ENCODE results near the gene DOCK2.

Gene DOCK2

DNA sequence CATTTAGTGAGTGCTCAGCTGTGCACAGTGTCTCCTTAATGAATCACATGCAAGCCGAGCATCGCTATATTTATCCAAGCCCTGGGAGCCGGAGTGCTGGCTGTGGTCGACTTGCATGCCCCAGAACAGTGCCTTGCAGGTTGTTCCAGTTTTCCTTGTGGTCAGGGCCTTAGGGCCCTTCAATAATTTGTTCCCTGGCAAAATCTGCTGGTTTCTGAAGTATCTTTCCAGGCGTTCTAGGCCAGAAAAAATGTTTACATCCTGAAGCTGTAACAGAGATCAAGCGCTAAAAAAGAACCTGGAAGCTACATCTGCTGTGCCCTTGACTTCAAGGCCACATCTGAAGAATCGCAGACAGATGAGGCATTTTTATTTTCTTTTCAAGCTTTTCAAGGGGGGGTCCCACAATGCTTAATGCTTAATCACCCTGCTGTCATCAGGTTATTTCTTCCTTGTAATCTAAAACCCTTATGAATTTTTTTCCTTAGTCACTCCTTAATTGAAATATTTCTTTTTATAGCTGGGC, 105.8 kb downstream of the DOCK2 start:
- H3K79me2 ChIP-seq (ENCODE audit: insufficient read depth, low read length) = no peaks in the 10 kb centered on the region
- H3K36me3 ChIP-seq (ENCODE audit: insufficient read depth, low read length) = peaks cover 31% of the 10 kb centered on the region; the same call in 1 of the 2 replicates
- no peaks in the 10 kb centered on the region for H4K20me1 ChIP-seq (ENCODE audit: insufficient read depth, low read length, poor library complexity, severe bottlenecking)
- no peaks in the 10 kb centered on the region for H3K27me3 ChIP-seq (ENCODE audit: insufficient read depth, low read length, poor library complexity, severe bottlenecking)
- no peak for TF ChIP-seq EZH2phosphoT487 (IDR thresholded peaks at IDR 0.05; ENCODE audit: borderline replicate concordance)
- TF ChIP-seq, protein P1, sequence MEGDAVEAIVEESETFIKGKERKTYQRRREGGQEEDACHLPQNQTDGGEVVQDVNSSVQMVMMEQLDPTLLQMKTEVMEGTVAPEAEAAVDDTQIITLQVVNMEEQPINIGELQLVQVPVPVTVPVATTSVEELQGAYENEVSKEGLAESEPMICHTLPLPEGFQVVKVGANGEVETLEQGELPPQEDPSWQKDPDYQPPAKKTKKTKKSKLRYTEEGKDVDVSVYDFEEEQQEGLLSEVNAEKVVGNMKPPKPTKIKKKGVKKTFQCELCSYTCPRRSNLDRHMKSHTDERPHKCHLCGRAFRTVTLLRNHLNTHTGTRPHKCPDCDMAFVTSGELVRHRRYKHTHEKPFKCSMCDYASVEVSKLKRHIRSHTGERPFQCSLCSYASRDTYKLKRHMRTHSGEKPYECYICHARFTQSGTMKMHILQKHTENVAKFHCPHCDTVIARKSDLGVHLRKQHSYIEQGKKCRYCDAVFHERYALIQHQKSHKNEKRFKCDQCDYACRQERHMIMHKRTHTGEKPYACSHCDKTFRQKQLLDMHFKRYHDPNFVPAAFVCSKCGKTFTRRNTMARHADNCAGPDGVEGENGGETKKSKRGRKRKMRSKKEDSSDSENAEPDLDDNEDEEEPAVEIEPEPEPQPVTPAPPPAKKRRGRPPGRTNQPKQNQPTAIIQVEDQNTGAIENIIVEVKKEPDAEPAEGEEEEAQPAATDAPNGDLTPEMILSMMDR (conservative IDR thresholded peaks at IDR 0.05; ENCODE audit: low read length) = no peak
- no peak overlapping the region for H2AFZ ChIP-seq (ENCODE audit: low read length)
- H3F3A ChIP-seq (ENCODE audit: low read depth) = no peaks in the 10 kb centered on the region
- H3K9me3 ChIP-seq (ENCODE audit: insufficient read depth, low read depth, low read length) = no peaks in the 10 kb centered on the region
- H3K4me2 ChIP-seq (ENCODE audit: low read depth, low read length, poor library complexity, severe bottlenecking) = no peak overlapping the region
- H3K4me3 ChIP-seq (ENCODE audit: low read length, poor library complexity, severe bottlenecking) = no peak overlapping the region
- no peaks in the 10 kb centered on the region for H3K4me1 ChIP-seq (ENCODE audit: insufficient read depth, low read length, poor library complexity, severe bottlenecking)
- H3K9me2 ChIP-seq (replicated peaks; ENCODE audit: low read depth, low read length) = no peaks in the 10 kb centered on the region
- no peak overlapping the region for H3K9ac ChIP-seq (ENCODE audit: low read depth, low read length, poor library complexity, severe bottlenecking)

DNA sequence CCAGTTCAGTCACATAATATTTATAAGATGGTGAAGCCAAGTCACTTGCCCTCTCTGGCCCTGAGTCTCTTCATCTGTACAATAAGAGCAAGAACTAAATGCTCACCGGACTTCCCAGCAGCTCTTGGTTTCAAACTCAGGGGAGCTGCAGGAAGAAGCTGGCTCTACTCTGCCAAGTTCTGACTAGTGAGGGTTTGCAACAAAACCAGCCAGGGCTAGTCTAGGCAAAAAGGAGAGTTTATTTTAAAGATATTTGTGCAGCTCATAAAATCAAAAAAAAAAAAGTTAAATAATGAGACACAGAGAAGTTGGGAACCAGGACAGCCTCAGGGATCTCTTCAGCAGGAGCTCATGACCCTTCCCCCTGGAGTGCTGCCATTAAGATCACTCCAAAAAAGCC, 107.3 kb downstream of the DOCK2 start:
- Histone ChIP-seq H3F3A (ENCODE audit: low read depth) (no peaks in the 10 kb centered on the region), H3K36me3 (ENCODE audit: insufficient read depth, low read length) (peaks cover 42% of the 10 kb centered on the region; the same call in 1 of the 2 replicates), H2AFZ (ENCODE audit: low read length) (no peak overlapping the region), H3K9me3 (ENCODE audit: insufficient read depth, low read depth, low read length) (no peaks in the 10 kb centered on the region), H3K4me1 (ENCODE audit: insufficient read depth, low read length, poor library complexity, severe bottlenecking) (no peaks in the 10 kb centered on the region), H3K27me3 (ENCODE audit: insufficient read depth, low read length, poor library complexity, severe bottlenecking) (no peaks in the 10 kb centered on the region), H3K9me2 (replicated peaks; ENCODE audit: low read depth, low read length) (no peaks in the 10 kb centered on the region), H3K79me2 (ENCODE audit: insufficient read depth, low read length) (no peaks in the 10 kb centered on the region), H3K4me3 (ENCODE audit: low read length, poor library complexity, severe bottlenecking) (no peak overlapping the region), H3K4me2 (ENCODE audit: low read depth, low read length, poor library complexity, severe bottlenecking) (no peak overlapping the region), H4K20me1 (ENCODE audit: insufficient read depth, low read length, poor library complexity, severe bottlenecking) (no peaks in the 10 kb centered on the region), H3K9ac (ENCODE audit: low read depth, low read length, poor library complexity, severe bottlenecking) (no peak overlapping the region)
- no peak for TF ChIP-seq EZH2phosphoT487 (IDR thresholded peaks at IDR 0.05; ENCODE audit: borderline replicate concordance)
- TF ChIP-seq, protein P1 (conservative IDR thresholded peaks at IDR 0.05; ENCODE audit: low read length) = no peak

DNA sequence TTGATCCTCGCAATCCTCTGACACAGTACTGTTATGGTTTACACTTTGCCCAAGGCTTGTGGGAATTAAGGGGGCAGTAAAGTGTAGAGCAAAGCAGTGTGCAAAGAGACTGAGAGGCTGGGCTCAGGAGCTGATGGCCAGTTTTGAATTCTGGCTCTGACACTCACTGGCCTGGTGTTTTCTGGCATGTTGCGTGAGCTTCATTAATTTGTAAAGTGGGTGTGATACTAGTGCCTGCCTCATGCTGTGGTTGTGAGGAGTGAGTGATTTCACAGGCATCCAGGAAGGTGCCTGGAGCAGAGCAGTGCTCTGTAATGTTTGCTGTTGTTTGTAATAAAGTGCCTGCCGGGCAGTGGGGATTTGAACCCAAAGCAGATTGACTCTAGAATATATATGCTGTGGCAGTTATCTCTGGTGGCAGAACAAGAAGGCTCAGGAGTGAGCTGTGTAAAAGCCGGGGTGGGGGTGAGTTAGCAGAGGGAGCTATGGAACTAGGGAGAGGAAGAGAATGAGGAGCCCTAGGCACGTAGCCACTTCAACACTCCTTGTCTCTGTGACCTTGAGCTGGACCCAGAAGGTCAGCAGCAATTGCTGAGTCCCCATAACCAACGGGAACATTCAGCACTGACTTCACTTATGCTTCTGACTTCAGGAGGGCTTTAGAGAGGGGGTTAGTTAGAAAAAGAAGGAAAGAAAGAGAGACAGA, 108.5 kb downstream of the DOCK2 start:
- no peak for TF ChIP-seq EZH2phosphoT487 (IDR thresholded peaks at IDR 0.05; ENCODE audit: borderline replicate concordance)
- TF ChIP-seq, protein P1 (conservative IDR thresholded peaks at IDR 0.05; ENCODE audit: low read length) = no peak
- H3K9me2 ChIP-seq (replicated peaks; ENCODE audit: low read depth, low read length) = no peaks in the 10 kb centered on the region
- H3K9ac ChIP-seq (ENCODE audit: low read depth, low read length, poor library complexity, severe bottlenecking) = no peak overlapping the region
- no peaks in the 10 kb centered on the region for H3K79me2 ChIP-seq (ENCODE audit: insufficient read depth, low read length)
- no peaks in the 10 kb centered on the region for H3K9me3 ChIP-seq (ENCODE audit: insufficient read depth, low read depth, low read length)
- no peaks in the 10 kb centered on the region for H3K4me1 ChIP-seq (ENCODE audit: insufficient read depth, low read length, poor library complexity, severe bottlenecking)
- no peak overlapping the region for H3K4me2 ChIP-seq (ENCODE audit: low read depth, low read length, poor library complexity, severe bottlenecking)
- no peaks in the 10 kb centered on the region for H3F3A ChIP-seq (ENCODE audit: low read depth)
- H4K20me1 ChIP-seq (ENCODE audit: insufficient read depth, low read length, poor library complexity, severe bottlenecking) = no peaks in the 10 kb centered on the region
- no peak overlapping the region for H3K4me3 ChIP-seq (ENCODE audit: low read length, poor library complexity, severe bottlenecking)
- H3K36me3 ChIP-seq (ENCODE audit: insufficient read depth, low read length) = peaks cover 54% of the 10 kb centered on the region; the same call in 1 of the 2 replicates
- H3K27me3 ChIP-seq (ENCODE audit: insufficient read depth, low read length, poor library complexity, severe bottlenecking) = no peaks in the 10 kb centered on the region
- H2AFZ ChIP-seq (ENCODE audit: low read length) = no peak overlapping the region

Data from Loucy (cell line).